Large intestine (tissue), 3 donors: ENCODE measurements around the gene DGKH. TPM values are rescaled to one million over a fixed set of nuclear protein-coding genes. Genes with fewer than 3 reads are reported as not detected.
"Not testable (repeated sequence)": the region's sequence is repeated elsewhere in the genome, so short reads cannot be mapped to it uniquely, and the experiment has no call there.

ENCODE experiments used
- DNase-seq, 2 donors: peaks; one replicate each; pipeline versions ENCODE4 v3.0.0 to v3.0.0-alpha.2; 2013
- H3K27ac ChIP-seq: one replicate; pipeline ENCODE4 v1.5.1; 2013; ENCODE audit warnings: low read length
- H3K27me3 ChIP-seq: 2 replicates; pipeline ENCODE4 v1.6.1; 2013; ENCODE audit warnings: low read length; ENCODE audit not compliant: control insufficient read depth, insufficient read depth
- H3K36me3 ChIP-seq: 2 replicates; pipeline ENCODE4 v1.6.1; 2013; ENCODE audit warnings: low read length; ENCODE audit not compliant: control insufficient read depth, insufficient read depth
- H3K4me1 ChIP-seq: one replicate; pipeline ENCODE4 v1.6.1; 2013; ENCODE audit warnings: low read length; ENCODE audit not compliant: control insufficient read depth, insufficient read depth
- H3K4me3 ChIP-seq: one replicate; pipeline ENCODE4 v1.5.1; 2013; ENCODE audit warnings: low read length
- H3K9me3 ChIP-seq: one replicate; pipeline ENCODE4 v1.6.1; 2013; ENCODE audit warnings: mild to moderate bottlenecking, low read depth, low read length, moderate library complexity; ENCODE audit not compliant: control insufficient read depth
- WGBS: methylation state at CpG from one replicate; pipeline ENCODE4 v1.1.5; 2013; ENCODE audit warnings: low lambda C conversion rate; ENCODE audit not compliant: insufficient coverage; 5-methylcytosine and 5-hydroxymethylcytosine counted together
- polyA plus RNA-seq: library from polyadenylated mRNA; unstranded; fragments of 120-200 nt; gene quantifications from one replicate; pipeline ENCODE4 v1.2.1, GENCODE V29; 2013

DGKH gene
- polyA plus RNA-seq, 1 donor, result 6.9 TPM

GRCh38 chr13:42155251-42155650 lies 106.8 kb downstream of the DGKH start:
- H3K4me1 ChIP-seq, result no peaks in the 10 kb centered on the region
- H3K36me3 ChIP-seq, result peaks cover 10% of the 10 kb centered on the region
- no peak overlapping the region for H3K4me3 ChIP-seq
- DNase-seq, result no peak
- H3K9me3 ChIP-seq, result no peaks in the 10 kb centered on the region
- H3K27ac ChIP-seq, result no peak overlapping the region
- WGBS, result 100% methylated on average over 1 of the region's 3 CpGs
- no peaks in the 10 kb centered on the region for H3K27me3 ChIP-seq

- H3K27me3 ChIP-seq, DNase-seq, H3K4me3 ChIP-seq, H3K9me3 ChIP-seq, H3K4me1 ChIP-seq, H3K27ac ChIP-seq: not testable (repeated sequence)
- H3K36me3 ChIP-seq, result peaks cover 16% of the 10 kb centered on the region
- no CpG with 5 or more reads among the region's 2 CpGs for WGBS
Measured at GRCh38 chr13:42163338-42163737, 114.9 kb downstream of the DGKH start.

- H3K9me3 ChIP-seq, H3K4me3 ChIP-seq, H3K4me1 ChIP-seq: not testable (repeated sequence)
Measured at GRCh38 chr13:42163910-42164309, 115.5 kb downstream of the DGKH start.

GRCh38 chr13:42164557-42165125 lies 116.2 kb downstream of the DGKH start:
- no peak for DNase-seq
- WGBS, result 100% methylated on average over 2 of the region's 3 CpGs
- Histone ChIP-seq H3K4me1 (no peaks in the 10 kb centered on the region), H3K27me3 (no peaks in the 10 kb centered on the region), H3K27ac (no peak overlapping the region), H3K36me3 (peaks cover 19% of the 10 kb centered on the region), H3K9me3 (no peaks in the 10 kb centered on the region), H3K4me3 (no peak overlapping the region)

More at GRCh38 chr13:42163910-42164309, 115.5 kb downstream of the DGKH start:
- not testable (repeated sequence) for H3K27me3 ChIP-seq, DNase-seq, H3K27ac ChIP-seq
- peaks cover 20% of the 10 kb centered on the region for H3K36me3 ChIP-seq

- no peaks in the 10 kb centered on the region for H3K9me3 ChIP-seq
- no peaks in the 10 kb centered on the region for H3K4me1 ChIP-seq
- no peaks in the 10 kb centered on the region for H3K27me3 ChIP-seq
- no CpG with 5 or more reads among the region's 4 CpGs for whole genome bisulfite sequencing
- H3K36me3 ChIP-seq, result peaks cover 15% of the 10 kb centered on the region
- H3K4me3 ChIP-seq, result no peak overlapping the region
- no peak overlapping the region for H3K27ac ChIP-seq
- no peak for DNase-seq
Measured at GRCh38 chr13:42168496-42168895, 120.0 kb downstream of the DGKH start.

- WGBS, result no CpG with 5 or more reads among the region's 5 CpGs
- H3K27ac ChIP-seq, result no peak overlapping the region
Measured at GRCh38 chr13:42170029-42170428, 121.6 kb downstream of the DGKH start.

GRCh38 chr13:42173789-42174343 lies 125.4 kb downstream of the DGKH start:
- no peaks in the 10 kb centered on the region for H3K9me3 ChIP-seq
- no peak for DNase-seq

More at GRCh38 chr13:42170029-42170428, 121.6 kb downstream of the DGKH start:
- Histone ChIP-seq H3K27me3 (no peaks in the 10 kb centered on the region), H3K4me1 (no peaks in the 10 kb centered on the region), H3K9me3 (no peaks in the 10 kb centered on the region), H3K36me3 (peaks cover 19% of the 10 kb centered on the region), H3K4me3 (no peak overlapping the region)
- DNase-seq, result no peak

GRCh38 chr13:42174344-42175162 lies 126.1 kb downstream of the DGKH start:
- Histone ChIP-seq H3K4me3 (no peak overlapping the region), H3K9me3 (no peaks in the 10 kb centered on the region), H3K27ac (no peak overlapping the region), H3K4me1 (no peaks in the 10 kb centered on the region), H3K27me3 (no peaks in the 10 kb centered on the region), H3K36me3 (peaks cover 4% of the 10 kb centered on the region)
- WGBS, result no CpG with 5 or more reads among the region's 8 CpGs
- DNase-seq, result peak in 1 of 2 donors; percentile 2

More at GRCh38 chr13:42173789-42174343, 125.4 kb downstream of the DGKH start:
- H3K4me3 ChIP-seq, result no peak overlapping the region
- WGBS, result no CpG with 5 or more reads among the region's 4 CpGs
- H3K36me3 ChIP-seq, result peaks cover 7% of the 10 kb centered on the region
- no peaks in the 10 kb centered on the region for H3K4me1 ChIP-seq
- no peaks in the 10 kb centered on the region for H3K27me3 ChIP-seq
- H3K27ac ChIP-seq, result no peak overlapping the region

- H3K9me3 ChIP-seq, result no peaks in the 10 kb centered on the region
- H3K27ac ChIP-seq, result no peak overlapping the region
- no peak for DNase-seq
- peaks cover 5% of the 10 kb centered on the region for H3K36me3 ChIP-seq
- H3K4me1 ChIP-seq, result no peaks in the 10 kb centered on the region
- no peak overlapping the region for H3K4me3 ChIP-seq
- no peaks in the 10 kb centered on the region for H3K27me3 ChIP-seq
Measured at GRCh38 chr13:42176294-42176693, 127.8 kb downstream of the DGKH start.

GRCh38 chr13:42177189-42177588 lies 128.7 kb downstream of the DGKH start:
- DNase-seq, result no peak
- Histone ChIP-seq H3K36me3 (peaks cover 7% of the 10 kb centered on the region), H3K4me3 (no peak overlapping the region), H3K27ac (no peak overlapping the region), H3K4me1 (no peaks in the 10 kb centered on the region), H3K9me3 (no peaks in the 10 kb centered on the region), H3K27me3 (no peaks in the 10 kb centered on the region)
- no CpG with 5 or more reads among the region's 1 CpG for WGBS
